NCI-H524 (cell line): Measurements from ENCODE around the gene SART1.
"Not testable (repeated sequence)": the region's sequence is repeated elsewhere in the genome, so short reads cannot be mapped to it uniquely, and the experiment has no call there.

Experiments used
- DNase-seq, 2 experiments: peaks; one replicate each; lab custom pipeline; 2025; lab: John Stamatoyannopoulos, UW

Gene SART1

DNA sequence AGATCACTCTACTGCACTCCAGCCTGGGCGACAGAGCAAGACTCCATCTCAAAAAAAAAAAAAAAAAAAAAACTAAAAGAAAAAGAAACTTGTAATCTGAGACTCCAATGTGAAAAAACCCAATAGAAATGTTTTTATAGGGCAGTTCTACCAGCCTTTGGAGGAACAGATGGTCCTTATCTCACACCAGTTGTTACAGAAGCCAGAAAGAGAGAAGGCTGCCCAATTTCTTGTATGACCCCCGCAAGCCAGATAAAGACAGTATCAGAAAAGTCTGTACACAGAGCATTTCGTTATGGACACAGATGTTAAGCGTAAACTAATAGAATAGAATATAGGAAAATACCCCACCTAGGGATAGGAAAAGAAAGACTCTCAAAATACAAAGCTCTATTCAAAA is 27.5 kb upstream of the SART1 start:
- DNase-seq: peak; percentile 46 to 70

- DNase-seq: no peak
Observed at GRCh38 chr11:65937766-65938165, 23.8 kb upstream of the SART1 start.

DNA sequence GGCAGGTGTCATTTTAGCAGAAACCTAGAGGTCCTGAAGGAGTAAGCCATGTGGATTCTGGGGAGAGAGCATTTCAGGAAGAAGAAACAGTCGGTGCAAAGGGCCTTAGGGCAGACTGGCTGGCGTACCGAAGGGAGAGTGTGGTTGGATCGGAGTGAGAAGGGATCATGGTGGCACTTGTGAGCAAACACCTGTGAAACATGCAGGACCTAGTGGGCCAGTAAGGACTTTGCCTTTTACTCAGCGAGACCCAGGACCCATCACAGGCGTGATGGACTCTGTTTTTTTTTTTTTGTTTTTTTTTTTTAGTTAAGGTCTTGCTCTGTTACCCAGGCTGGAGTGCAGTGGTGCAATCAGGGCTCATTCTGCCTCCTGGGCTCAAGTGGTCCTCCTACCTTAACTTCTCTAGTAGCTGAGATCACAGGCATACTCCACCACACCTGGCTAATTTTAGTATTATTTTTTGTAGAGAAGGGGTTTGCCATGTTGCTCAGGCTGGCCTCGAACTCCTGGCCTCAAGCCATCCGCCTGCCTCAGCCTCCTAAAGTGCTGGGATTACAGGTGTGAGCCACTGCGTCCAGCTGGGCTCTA is 19.7 kb upstream of the SART1 start:
- DNase-seq: no peak

- no peak for DNase-seq
Observed at GRCh38 chr11:65942531-65942930, 19.0 kb upstream of the SART1 start.

GRCh38 chr11:65944191-65944590 is 17.3 kb upstream of the SART1 start:
- DNase-seq: no peak

GRCh38 chr11:65944767-65945166 is 16.8 kb upstream of the SART1 start:
- no peak for DNase-seq

- no peak for DNase-seq
Observed at GRCh38 chr11:65945430-65945911, 16.1 kb upstream of the SART1 start, which contains the start of gene TSGA10IP. TSGA10IP (plus strand) TSS chr11:65945480; CDS start chr11:65945676, 196 bp downstream.

GRCh38 chr11:65945941-65946558 is 15.5 kb upstream of the SART1 start:
- no peak for DNase-seq

DNA sequence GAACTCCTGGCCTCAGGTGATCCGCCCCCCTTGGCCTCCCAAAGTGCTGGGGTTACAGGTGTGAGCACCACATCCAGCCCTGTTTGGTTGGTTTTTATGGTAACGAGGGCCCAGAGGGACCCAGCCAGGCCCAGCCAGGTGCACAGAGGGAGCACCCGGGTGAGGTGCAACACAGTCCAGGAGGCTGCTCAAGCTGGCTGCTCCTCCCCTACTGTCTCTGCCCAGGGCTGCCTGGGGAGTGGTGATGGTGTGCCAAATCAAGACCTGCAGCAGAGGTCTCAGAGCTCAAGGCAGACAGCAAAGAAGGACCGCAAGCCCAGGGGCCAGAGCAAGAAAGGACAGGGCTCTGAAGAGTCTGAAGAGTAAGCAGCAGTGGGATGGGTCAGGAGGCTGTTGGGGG is 14.9 kb upstream of the SART1 start:
- DNase-seq: no peak

GRCh38 chr11:65947133-65947532 is 14.4 kb upstream of the SART1 start:
- no peak for DNase-seq

DNA sequence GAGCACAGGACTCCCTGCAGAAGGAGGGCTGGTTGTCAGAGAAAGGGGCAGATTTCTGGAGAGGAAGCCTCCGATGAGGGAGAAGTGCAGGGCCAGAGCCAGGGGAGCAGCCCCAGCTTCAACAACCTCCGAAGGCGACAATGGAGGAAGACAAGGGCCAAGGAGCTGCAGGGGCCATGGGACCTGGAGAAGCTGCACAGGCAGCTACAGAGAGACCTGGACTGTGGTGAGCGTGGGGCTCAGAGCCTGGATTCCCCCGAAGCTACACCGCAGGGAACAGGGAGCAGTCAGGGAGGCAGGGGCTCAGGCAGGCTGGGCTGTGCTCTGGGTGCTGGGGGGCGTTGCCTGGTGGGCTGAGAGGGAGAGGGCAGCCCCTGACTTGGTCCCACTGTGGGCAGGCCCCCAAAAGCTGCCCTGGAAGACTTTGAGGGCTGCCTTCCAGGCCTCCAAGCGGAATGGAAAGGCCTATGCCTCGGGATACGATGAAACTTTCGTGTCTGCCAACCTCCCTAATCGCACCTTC is 13.9 kb upstream of the SART1 start:
- no peak for DNase-seq

DNA sequence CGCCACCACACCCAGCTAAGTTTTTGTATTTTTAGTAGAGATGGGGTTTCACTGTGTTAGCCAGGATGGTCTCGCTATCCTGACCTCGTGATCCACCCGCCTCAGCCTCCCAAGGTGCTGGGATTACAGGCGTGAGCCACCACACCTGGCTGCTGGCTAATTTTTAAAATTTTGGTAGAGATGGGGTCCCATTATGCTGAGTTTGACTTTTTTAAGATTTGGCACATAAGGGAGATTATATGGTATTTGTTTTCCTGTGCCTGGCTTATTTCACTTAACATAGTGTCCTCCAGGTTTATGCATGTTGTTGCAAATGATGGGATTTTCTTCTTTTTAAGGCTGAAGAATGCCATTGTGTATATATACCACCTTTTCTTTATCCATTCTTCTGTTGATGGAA is 10.8 kb upstream of the SART1 start:
- not testable (repeated sequence) for DNase-seq

DNA sequence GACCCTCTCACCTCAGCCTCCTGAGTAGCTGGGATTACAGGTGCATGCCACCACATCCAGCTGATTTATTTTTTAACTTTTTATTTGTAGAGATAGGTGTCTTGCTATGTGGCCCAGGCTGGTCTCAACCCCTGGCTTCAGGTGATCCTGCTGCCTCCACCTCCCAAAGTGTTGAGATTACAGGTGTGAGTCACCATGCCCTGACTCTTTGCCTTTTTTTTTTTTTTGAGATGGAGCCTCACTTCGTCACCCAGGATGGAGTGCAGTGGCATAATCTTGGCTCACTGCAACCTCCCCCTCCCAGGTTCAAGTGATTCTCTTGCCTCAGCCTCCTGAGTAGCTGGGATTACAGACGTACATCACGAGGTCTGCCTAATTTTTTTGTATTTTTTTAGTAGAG is 9.9 kb upstream of the SART1 start:
- DNase-seq: not testable (repeated sequence)

DNA sequence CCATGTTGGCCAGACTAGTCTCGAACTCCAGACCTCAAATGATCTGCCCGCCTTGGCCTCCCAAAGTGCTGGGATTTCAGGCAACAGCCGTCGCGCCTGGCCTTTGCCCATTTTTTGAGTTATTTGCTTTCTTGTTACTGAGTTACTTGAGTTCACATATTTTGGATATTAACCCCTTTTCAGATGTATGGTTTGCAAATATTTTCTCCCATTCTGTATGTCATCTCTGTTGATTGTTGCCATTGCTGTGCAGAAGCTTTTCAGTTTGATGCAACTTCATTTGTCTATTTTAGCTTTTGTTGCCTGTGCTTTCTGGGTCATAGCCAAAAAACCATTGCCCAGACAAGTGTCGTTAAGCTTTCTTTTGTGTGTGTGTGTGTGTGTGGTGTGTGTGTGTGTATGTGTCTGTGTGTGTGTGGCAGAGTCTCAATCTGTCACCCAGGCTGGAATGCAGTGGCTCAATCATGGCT is 9.4 kb upstream of the SART1 start:
- DNase-seq: no peak

- no peak for DNase-seq
Observed at GRCh38 chr11:65953471-65953870, 8.1 kb upstream of the SART1 start.

DNA sequence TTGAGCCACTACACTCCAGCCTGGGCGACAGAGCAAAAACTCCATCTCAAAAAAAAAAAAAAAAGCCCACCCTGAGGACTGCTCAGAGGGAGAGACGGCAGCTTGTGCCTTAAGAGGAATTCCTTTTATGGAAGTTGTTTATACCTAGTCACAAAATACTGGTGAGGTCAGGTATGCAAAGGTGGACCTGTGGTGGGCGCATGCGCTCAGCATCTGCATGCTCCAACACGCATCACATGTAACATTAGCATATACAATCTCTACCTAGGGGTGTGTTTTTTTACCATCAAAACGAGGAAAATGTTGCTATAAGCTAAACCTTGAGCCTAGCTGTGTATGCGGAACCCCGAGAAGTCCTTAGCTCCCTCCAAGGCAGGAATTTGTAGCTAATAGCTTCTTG is 6.8 kb upstream of the SART1 start:
- no peak for DNase-seq

DNA sequence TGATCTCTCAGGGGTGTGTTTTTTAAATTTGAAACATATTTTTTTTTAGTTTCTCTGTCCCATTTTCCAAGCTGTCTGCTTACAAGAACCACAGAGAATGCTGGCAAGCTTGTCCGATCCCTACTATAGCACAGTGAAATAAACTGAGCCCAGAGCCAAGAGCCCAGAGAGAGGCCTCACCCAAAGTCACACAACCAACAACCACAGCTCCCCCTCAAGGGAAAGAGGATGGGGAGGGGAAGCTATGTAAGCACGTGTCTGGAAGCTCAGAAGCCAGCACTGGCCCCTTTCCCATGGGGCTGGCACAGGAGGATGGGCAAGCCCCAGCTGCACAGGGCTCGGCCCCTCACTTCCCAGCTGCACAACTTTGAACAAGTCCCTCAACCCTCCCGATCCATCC is 3.2 kb upstream of the SART1 start:
- DNase-seq: no peak

DNA sequence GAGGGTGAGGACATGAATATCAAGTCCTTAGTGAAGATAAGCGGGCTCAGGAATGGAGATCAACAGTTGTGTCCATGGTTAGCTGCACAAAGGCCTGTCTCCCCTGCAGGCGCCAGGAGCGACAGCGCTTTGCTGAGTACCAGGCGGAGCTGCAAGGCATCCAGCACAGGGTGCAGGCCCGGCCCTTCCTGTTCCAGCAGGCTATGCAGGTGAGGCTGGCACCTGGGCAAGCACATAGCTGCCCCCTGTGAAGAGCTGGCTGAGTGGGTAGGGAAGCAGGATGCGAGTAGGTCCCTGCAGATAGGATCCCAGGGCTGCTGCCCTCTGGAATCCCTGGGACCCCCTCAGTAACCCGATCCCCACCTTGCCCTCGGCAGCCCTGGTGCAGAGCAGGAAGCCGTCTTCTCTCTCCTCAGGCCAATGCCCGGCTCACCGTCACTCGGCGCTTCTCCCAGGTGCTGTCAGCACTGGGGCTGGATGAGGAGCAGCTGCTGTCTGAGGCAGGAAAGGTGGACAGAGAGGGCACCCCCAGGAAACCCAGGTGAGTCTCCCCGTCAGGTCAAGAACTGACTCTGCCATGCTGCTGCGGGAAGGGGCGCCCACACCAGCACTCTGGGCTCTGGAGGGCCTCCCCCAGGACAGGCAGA is 2.6 kb upstream of the SART1 start:
- DNase-seq: no peak

DNA sequence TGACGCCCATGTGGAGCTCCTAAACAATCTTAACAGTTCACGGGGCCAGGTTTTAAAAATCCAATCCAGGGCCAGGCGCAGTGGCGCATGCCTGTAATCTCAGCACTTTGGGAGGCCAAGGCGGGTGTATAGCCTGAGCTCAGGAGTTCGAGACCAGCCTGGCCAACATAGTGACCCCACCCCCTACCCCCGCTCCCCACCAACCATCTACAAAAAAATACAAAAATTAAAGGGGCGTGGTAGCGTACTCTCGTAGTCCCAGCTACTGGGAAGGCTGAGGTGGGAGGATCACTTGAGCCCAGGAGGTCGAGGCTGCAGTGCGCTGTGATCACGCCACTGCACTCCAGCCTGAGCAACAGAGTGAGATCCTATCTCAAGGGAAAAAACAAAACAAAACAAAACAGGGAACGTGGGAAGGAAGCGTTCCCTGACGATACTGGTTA is 689 bp upstream of the SART1 start:
- DNase-seq: no peak

DNA sequence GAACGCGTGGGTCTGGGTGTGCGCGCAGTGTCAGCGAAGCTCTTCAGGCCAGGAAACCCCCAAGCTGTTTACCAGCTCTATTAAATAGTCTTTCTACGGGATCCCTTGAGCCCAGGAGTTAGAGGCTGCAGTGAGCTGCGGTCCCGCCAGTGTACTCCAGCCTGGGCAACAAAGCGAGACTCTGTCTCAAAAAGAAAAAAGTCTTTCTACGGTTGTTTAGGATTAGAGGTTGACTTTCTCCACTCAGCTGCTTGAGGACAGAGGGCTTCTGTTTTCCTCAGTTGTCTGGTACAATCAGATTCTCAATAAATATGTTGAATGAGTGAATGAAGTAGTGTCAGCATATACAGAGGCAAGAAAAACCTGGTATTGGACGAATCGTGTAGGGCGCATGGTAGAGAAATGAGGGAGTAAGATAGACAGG is 619 bp downstream of the SART1 start:
- DNase-seq: no peak

DNA sequence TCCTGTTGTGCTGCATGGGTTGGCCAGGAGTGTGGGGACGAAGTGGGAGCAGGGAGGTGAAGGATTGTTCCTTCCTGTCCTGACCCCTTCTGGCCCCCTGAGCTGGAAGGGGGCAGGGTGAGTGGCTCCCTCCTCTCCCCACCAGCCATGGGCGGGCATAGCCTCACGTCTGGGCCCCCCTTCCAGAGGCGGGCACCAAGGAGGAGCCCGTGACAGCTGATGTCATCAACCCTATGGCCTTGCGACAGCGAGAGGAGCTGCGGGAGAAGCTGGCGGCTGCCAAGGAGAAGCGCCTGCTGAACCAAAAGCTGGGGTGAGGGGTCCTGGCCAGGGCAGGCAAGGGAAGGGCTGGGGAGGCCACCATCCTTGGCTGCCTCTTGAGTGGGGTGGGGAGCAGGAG is 3.4 kb downstream of the SART1 start:
- no peak for DNase-seq

DNA sequence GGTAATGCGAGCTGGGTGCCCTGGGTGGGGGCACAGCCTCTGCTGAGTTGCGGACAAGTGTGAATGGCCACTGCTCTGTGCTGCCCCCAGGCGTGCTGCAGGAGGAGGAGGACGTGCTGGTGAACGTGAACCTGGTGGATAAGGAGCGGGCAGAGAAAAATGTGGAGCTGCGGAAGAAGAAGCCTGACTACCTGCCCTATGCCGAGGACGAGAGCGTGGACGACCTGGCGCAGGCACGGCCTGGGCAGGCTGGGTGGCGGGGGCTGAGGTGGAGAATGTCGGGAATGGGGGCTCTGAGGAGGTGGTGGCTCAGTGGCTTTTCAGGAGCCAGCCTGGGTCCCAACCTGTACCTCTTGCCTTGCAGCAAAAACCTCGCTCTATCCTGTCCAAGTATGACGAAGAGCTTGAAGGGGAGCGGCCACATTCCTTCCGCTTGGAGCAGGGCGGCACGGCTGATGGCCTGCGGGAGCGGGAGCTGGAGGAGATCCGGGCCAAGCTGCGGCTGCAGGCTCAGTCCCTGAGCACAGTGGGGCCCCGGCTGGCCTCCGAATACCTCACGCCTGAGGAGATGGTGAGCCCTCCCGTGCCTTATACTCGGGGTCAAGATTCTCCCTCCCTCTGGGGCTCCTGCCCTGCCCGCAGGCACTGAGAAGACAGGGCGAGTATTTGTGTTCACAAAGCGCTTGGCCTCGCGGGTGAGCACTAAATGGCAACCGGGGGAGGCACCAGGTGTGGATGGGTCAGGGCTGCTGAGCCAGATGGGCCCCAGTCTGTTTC is 4.6 kb downstream of the SART1 start:
- no peak for DNase-seq
